K562 (cell line): ENCODE measurements around the gene CCNB1. TPM values are rescaled to one million over a fixed set of nuclear protein-coding genes. Genes with fewer than 3 reads are reported as not detected.

Experiments
- E2F1 ChIP-seq: sonication (generic); formaldehyde crosslinking; IDR thresholded peaks from 2 replicates; pipeline ENCODE4 v1.8.1; 2023; ENCODE audit warnings: mild to moderate bottlenecking, missing genetic modification reagents, moderate library complexity
- GATAD2B ChIP-seq: fragments of 450-650 bp; IDR thresholded peaks from 2 replicates; pipeline ENCODE4 v1.6.1; 2017; ENCODE audit warnings: mild to moderate bottlenecking, borderline replicate concordance
- HDAC3 ChIP-seq: fragments of 450-650 bp; IDR thresholded peaks from 2 replicates; pipeline ENCODE4 v1.6.1; 2018; ENCODE audit warnings: borderline replicate concordance, mild to moderate bottlenecking, moderate library complexity; ENCODE audit not compliant: partially characterized antibody
- PHB ChIP-seq: fragments of 250-450 bp; sonication (Bioruptor Pico); IDR thresholded peaks from 2 replicates; pipeline ENCODE4 v1.5.0; 2021
- PRDM10 ChIP-seq: fragments of 450-650 bp; IDR thresholded peaks from 2 replicates; pipeline ENCODE4 v1.6.1; 2018; ENCODE audit not compliant: partially characterized antibody
- RFX7 ChIP-seq: fragments of 250-450 bp; sonication (Bioruptor Pico); IDR thresholded peaks from 2 replicates; pipeline ENCODE4 v1.5.1; 2021; ENCODE audit warnings: mild to moderate bottlenecking
- TAF9B ChIP-seq: fragments of 450-650 bp; IDR thresholded peaks from 2 replicates; pipeline ENCODE4 v1.6.1; 2018; ENCODE audit warnings: mild to moderate bottlenecking; ENCODE audit not compliant: partially characterized antibody
- TRIM28 ChIP-seq: fragments of 450-650 bp; IDR thresholded peaks from 2 replicates; pipeline ENCODE4 v1.6.1; 2017
- ZBED1 ChIP-seq: IDR thresholded peaks from 2 replicates; pipeline ENCODE4 v1.6.1; 2014
- ZBTB11 ChIP-seq, 3 experiments: fragments of 200-800 bp in 1 of 3; fragments of 250-450 bp in 1 of 3; fragments of 450-650 bp in 1 of 3; sonication (Bioruptor Pico) in 1 of 3; sonication (Bioruptor generic) in 1 of 3; formaldehyde crosslinking in 1 of 3; IDR thresholded peaks; 2 replicates each; pipeline versions ENCODE4 v1.6.1 to v1.8.0; 2016 to 2022; ENCODE audit warnings: mild to moderate bottlenecking in 2 of 3, missing genetic modification characterization in 2 of 3, missing compliant biosample characterization in 1 of 3, moderate library complexity in 1 of 3
- ZBTB2 ChIP-seq: fragments of 450-650 bp; IDR thresholded peaks from 2 replicates; pipeline ENCODE4 v1.6.1; 2016; ENCODE audit warnings: antibody characterized with exemption
- ZFP91 ChIP-seq: sonication (generic); formaldehyde crosslinking; IDR thresholded peaks from 2 replicates; pipeline ENCODE4 v1.8.0; 2022; ENCODE audit warnings: mild to moderate bottlenecking, missing genetic modification reagents
- ZNF134 ChIP-seq: fragments of 250-450 bp; sonication (Bioruptor Pico); conservative IDR thresholded peaks from 2 replicates; pipeline ENCODE4 v1.4.0; 2020
- ZNF79 ChIP-seq: fragments of 250-450 bp; sonication (Bioruptor Pico); IDR thresholded peaks from 2 replicates; pipeline ENCODE4 v1.4.0; 2020; ENCODE audit warnings: low read depth, mild to moderate bottlenecking, moderate library complexity
- polyA plus RNA-seq, 8 experiments: library from polyadenylated mRNA; depleted of rRNA in 4 of 8; stranded (reverse) in 5 of 8; unstranded in 3 of 8; fragments of >200 nt; fragmentation: Nextera tagmentation in 2 of 8; fragmentation: Illumina TruSeq in 1 of 8; extraction: Ambion mirVana in 2 of 8; extraction: Trizol in 1 of 8; gene quantifications; 2 replicates each; pipeline versions ENCODE4 v1.2.1 to v1.2.3, GENCODE V29; 2011 to 2014; ENCODE audit warnings: inconsistent platforms in 1 of 8, missing spikeins in 1 of 8
- total RNA-seq, 7 experiments: library from RNA; depleted of rRNA in 6 of 7; stranded (reverse); fragments of >200 nt in 6 of 7; fragmentation: Illumina TruSeq in 2 of 7; extraction: Trizol in 2 of 7; gene quantifications; 2 replicates each; pipeline versions ENCODE4 v1.2.1 to v1.2.3, GENCODE V29; 2011 to 2021; ENCODE audit warnings: low replicate concordance in 1 of 7

The CCNB1 gene
- total and polyA plus RNA-seq, 9 of the 15 experiments (the other 6 are each of a cell fraction or from before 2014, with no cell fraction given), result 165 to 679 (median 271) TPM

- no peak for TF ChIP-seq PRDM10
- no peak for TF ChIP-seq PHB (CRISPR knock-in tag)
- TF ChIP-seq ZNF79, result no peak
- TF ChIP-seq RFX7 (CRISPR knock-in tag), result no peak
- TF ChIP-seq ZFP91 (CRISPR knock-in tag), result no peak
- TF ChIP-seq ZBED1, result no peak
- peak; percentile 52; the same call in 1 of the 2 replicates for TF ChIP-seq GATAD2B
- TF ChIP-seq TAF9B, result peak; percentile 82
- no peak for TF ChIP-seq ZNF134 (CRISPR knock-in tag)
- TF ChIP-seq E2F1 (CRISPR knock-in tag), result 0 out of 2 replicates have a peak, but pooled peaks have one; percentile 33
- TF ChIP-seq ZBTB11 (CRISPR knock-in tag; IDR thresholded peaks at IDR 0.05), result no peak
- TF ChIP-seq HDAC3, result no peak
- no peak for TF ChIP-seq TRIM28
- peak; percentile 82 for TF ChIP-seq ZBTB2
Observed at GRCh38 chr5:69166686-69167492, at the start of gene CCNB1 (continued).
